Omental fat pad (tissue), 4 donors: ENCODE data around the gene CNPY4. TPM values are rescaled to one million over a fixed set of nuclear protein-coding genes. Genes with fewer than 3 reads are reported as not detected.
"Not testable (repeated sequence)": the region's sequence is repeated elsewhere in the genome, so short reads cannot be mapped to it uniquely, and the experiment has no call there.

ENCODE experiments used
- ATAC-seq: fragments of 150-250 bp; one replicate; pipeline ENCODE4 v1.9.1; 2016; ENCODE audit warnings: mild to moderate bottlenecking, moderate library complexity; ENCODE audit not compliant: low FRiP score
- DNase-seq: peaks from one replicate; pipeline ENCODE4 v3.0.0-alpha.2; 2019; ENCODE audit warnings: low spot score
- total RNA-seq, 4 donors: library from RNA; depleted of rRNA; stranded (reverse); fragments of >200 nt; gene quantifications; one replicate each; pipeline ENCODE4 v1.1.0, GENCODE V29; 2016
- TF ChIP-seq, protein P1 (sequence below), 3 donors: fragments of 450-650 bp; IDR thresholded peaks; one replicate each; pipeline ENCODE4 v1.5.1; 2016 to 2017; ENCODE audit warnings: antibody characterized with exemption in 3 of 3, mild to moderate bottlenecking in 3 of 3, moderate library complexity in 2 of 3

The CNPY4 gene
- total RNA-seq, 4 donors from 2014 or later, result 5.8 to 18.6 (median 9.6) TPM

- TF ChIP-seq, protein P1, sequence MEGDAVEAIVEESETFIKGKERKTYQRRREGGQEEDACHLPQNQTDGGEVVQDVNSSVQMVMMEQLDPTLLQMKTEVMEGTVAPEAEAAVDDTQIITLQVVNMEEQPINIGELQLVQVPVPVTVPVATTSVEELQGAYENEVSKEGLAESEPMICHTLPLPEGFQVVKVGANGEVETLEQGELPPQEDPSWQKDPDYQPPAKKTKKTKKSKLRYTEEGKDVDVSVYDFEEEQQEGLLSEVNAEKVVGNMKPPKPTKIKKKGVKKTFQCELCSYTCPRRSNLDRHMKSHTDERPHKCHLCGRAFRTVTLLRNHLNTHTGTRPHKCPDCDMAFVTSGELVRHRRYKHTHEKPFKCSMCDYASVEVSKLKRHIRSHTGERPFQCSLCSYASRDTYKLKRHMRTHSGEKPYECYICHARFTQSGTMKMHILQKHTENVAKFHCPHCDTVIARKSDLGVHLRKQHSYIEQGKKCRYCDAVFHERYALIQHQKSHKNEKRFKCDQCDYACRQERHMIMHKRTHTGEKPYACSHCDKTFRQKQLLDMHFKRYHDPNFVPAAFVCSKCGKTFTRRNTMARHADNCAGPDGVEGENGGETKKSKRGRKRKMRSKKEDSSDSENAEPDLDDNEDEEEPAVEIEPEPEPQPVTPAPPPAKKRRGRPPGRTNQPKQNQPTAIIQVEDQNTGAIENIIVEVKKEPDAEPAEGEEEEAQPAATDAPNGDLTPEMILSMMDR (IDR thresholded peaks at IDR 0.05), result no peak
- peak; percentile 63 for ATAC-seq
- DNase-seq, result no peak
These were observed 7.0 kb downstream of the CNPY4 start for GRCh38 chr7:100126239-100126930.

GRCh38 chr7:100126931-100127865 lies 7.8 kb downstream of the CNPY4 start, which contains the start of gene MBLAC1:
Gene MBLAC1, plus strand, starts transcription at chr7:100126967. Its CDS starts 429 bp downstream, at chr7:100127396.
- ATAC-seq (peak; percentile 90), DNase-seq (peak; percentile 72)
- TF ChIP-seq, protein P1 (IDR thresholded peaks at IDR 0.05), result no peak

- DNase-seq (no peak), ATAC-seq (no peak)
- TF ChIP-seq, protein P1 (IDR thresholded peaks at IDR 0.05), result no peak
These were observed 8.6 kb downstream of the CNPY4 start for GRCh38 chr7:100127866-100128636.

GRCh38 chr7:100128637-100128963 lies 9.2 kb downstream of the CNPY4 start:
- no peak for ATAC-seq
- TF ChIP-seq, protein P1 (IDR thresholded peaks at IDR 0.05), result no peak
- no peak for DNase-seq

GRCh38 chr7:100130220-100130607 lies 10.8 kb downstream of the CNPY4 start:
- not testable (repeated sequence) for DNase-seq, ATAC-seq

DNA sequence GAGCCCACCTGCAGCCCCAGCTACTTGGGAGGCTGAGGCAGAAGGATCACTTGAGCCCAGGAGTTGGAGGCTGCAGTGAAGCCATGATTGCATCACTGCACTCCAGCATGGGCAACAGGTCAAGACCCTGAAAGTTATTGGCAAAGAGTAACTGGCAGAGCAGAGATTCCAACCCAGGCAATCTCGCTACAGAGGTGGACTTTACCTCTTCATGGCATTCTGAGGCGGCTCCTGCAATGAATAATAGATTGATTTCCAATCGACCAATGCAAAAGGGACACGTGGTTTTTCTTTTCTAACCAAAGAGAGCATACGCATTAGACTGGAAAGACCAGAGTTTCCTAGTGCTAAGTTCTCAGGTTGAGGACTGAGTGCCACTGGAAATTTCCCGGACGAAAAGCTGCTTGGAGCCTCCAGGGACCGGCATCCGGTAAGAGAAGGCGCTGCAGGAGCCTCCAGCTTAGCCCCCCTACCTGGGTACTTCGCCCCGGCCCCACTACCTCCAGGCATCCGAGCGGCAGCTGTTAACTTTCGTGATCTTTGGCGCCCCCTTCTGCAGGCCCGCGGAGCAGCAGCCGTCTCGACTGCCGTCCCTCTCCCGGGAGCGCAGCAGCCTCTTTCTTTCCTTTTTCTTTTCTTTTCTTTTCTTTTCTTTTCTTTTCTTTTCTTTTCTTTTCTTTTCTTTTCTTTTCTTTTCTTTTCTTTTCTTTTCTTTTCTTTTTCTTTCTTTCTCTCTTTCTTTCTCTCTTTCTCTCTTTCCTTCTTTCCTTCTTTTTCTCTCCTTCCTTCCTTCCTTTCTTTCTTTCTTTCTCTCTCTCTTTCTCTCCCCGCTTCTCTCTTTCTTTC lies 11.4 kb downstream of the CNPY4 start:
- ATAC-seq, result no peak
- DNase-seq, result peak; percentile 82

More for the DNA sequence above, 11.4 kb downstream of the CNPY4 start:
- TF ChIP-seq, protein P1 (IDR thresholded peaks at IDR 0.05), result peak in 1 of 3 donors; percentile 57
